Activated T-cell treated with anti-CD3 and anti-CD28 coated beads for 4 hours (primary cell): ENCODE measurements around the gene CAMK2A.
"Not testable (repeated sequence)": the region's sequence is repeated elsewhere in the genome, so short reads cannot be mapped to it uniquely, and the experiment has no call there.

Experiments
- DNase-seq: peaks from one replicate; pipeline ENCODE4 v3.0.0-alpha.2; 2020

CAMK2A gene

DNA sequence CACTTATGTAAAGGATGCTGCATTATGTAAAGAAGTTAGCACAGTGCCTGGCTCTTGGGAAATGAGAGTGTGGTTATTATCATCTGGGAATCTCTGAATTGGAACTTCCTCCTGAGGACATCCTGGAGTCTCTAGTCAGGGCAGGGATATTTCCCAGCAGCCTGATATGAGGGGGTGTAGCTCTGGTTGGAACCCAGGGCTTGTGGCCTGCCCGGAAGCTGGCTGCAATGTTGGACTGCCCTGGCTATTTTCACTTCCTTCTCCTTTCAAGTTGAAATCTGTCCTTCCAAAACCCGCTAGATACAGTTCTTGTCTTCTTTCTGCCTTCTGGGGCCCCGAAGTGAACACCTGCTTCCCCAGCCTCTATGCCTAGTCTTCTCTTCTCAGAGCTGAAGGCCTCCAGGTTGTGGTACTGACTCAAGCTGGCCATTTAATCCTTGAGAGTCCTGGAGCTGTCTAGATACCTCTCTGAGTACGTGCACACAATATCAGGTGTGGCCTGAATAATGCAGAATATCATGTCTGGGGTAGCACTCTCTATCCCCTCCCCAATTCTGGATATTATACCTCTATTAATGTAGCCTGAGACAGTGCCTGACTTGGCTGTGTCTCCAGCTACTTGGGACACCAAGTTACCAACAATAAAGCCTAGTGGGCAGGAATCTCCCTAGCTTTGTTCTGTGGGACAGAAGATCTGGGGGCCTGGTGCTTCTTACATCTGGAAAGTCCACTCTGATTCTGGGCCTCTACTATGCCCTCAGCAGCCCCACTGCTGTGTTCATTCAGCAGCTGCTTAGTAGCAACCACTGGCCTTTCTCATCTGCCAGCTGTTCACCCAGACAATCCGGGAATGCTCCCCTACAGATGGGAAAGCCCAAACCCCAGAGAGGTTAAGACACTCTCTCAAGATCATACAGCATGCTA is 54.7 kb downstream of the CAMK2A start:
- no peak for DNase-seq

DNA sequence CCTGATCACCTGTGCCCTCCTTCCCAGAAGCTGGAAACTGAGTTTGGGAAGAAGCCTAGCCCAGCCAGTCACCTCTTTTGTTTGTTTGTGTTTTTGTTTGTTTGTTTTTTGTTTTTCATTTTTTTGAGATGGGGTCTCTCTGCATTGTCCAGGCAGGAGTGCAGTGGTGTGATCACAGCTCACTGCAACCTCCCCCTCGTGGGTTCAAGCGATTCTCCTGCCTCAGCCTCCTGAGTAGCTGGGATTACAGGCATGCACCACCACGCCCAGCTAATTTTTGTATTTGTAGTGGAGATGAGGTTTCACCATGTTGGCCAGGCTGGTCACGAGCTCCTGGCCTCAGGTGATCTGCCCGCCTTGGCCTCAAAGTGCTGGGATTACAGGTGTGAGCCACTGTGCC is 55.9 kb downstream of the CAMK2A start:
- not testable (repeated sequence) for DNase-seq

DNA sequence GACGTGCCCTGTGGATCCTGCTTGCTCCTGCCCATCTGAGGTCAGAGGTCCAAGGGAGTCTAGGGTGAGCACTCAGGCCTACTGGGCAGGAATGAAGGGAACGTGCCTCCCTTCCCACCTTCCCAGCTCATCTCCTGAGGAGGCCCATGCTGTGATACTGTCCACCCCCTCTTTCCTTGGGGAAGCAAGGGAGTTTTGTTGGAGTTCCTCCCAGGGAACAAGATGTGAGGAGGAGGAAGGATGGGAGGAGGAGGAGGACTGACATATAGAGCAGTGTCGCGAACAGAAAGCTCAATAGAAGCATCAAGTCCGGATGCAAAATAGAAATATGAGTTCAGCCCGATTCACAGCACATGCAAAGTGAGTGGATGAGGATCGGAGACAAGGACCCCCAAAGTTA is 58.7 kb downstream of the CAMK2A start:
- DNase-seq = no peak

DNA sequence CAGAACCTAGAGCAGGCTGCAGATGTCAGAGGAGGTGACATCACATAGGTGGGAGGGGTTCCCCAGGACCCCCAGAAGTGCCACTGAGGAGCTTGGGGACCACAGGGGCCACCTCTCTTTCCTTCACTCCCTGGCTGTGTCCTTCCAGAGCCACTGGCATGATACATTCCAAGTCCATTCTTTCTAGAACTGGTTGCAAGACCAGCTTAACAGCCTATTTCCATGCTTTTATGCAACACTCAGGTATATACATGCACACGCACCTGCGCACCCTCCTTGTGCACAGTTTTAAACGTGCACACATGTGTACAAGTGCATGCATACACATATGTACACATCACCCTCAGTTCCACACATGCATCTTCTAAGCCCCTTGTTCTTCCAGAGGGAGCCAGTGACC is 60.0 kb downstream of the CAMK2A start:
- DNase-seq = no peak

DNA sequence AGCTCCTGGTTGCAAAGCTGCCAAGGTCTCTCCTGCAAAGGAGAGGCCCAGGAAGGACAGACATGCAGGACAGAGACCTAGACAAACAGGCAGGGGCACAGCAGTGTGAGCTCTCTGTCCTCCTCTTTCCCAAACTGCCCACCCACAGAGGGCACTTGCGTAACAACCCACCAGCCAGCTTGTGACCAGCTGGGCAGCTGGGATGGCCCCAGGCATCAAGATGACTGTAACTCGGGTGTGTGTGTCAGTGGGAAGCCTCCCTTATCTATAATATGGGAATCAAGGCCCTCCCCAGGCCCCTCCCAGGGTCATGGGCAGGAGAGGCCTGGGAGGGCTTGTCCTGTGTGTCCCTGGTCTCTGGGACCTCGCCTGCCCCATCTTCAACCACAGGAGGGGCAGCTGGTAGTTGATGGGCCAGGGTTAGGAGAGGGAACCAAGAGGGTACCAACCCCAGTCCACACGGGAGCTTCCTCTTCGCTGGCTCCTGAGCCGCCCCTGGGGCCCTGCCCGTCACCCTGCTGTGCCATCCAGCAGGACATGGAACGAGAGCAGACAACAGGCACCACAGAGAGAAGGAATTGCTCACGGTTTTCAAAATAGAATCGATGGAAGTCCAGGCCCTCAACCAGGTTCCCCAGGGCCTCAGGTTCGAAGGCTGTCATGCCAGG is 61.8 kb downstream of the CAMK2A start:
- DNase-seq = no peak

DNA sequence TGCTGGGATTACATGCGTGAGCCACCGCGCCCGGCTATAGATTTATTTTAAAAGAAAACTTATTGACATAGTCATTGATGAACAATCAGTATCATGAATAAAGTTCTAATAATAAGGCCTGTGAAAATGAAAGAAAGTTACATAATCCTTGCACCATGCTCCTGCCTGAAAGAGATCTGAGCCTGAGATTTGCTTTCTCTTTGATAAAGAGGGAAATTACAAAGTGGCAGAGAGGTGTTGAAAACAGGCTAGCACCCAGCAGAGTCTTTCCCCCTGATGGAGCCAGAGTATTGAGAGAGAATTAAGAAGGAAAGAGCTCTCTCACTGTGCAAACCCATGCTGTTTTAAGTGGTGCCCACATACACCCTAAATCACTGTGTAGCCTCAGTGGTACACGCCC is 62.5 kb downstream of the CAMK2A start:
- no peak for DNase-seq

DNA sequence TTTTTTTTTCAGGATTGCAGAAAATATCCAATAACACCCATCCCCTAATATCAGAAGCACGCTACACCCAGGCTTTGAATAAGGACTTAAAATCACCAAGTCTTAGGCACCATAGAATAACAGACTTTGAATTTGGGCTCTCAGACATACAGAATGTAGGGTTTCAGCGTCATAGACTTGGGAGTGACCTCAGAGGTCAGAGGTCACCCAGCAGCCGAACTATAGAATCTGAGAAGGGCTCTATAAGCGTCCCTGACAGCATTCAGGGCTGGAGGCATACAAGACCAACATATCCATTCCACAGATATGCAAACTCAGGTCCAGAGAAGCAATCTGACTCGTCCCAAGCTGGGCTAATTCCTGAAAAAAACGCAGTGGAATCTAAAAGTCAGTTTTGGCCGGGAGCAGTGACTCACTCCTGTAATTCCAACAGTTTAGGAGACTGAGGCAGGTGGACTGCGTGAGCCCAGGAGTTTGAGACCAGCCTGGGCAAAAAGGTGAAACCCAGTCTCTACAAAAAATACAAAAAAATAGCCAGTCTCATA is 65.0 kb downstream of the CAMK2A start:
- no peak for DNase-seq

DNA sequence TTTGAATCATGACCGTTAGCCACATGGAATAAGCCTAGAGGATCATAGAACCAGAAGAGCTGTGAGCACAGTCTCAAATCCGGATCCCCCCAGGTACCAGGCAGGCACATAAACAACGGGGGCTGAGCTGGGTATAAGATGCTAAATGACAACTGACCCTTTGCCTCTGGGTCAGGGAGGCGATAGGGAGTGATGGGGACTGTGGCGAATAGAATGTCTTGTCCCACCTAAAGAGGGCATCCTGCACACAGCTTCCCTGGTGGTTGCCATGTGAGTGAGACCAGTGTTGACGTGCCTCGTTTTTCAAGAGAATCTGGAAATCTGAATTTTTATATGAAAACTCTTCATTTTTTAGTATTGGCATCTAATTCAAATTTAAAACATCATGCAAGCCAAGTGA is 66.1 kb downstream of the CAMK2A start:
- no peak for DNase-seq

DNA sequence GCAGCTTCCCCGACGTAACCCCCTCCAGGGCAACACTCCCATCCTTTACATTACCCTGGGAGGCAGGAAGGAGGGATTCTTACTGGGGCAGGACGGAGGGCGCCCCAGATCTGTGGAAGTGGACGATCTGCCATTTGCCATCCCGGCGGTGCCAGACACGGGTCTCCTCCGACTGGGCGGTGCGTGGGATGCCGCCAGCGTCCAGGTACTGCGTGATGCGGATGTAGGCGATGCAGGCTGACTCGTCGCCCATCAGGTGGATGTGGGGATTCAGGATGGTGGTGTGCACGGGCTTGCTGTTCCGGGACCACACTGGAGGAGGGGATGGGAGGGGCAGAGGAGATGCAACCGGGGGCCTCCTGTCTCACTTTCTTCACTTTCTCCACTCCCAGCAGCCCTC is 66.7 kb downstream of the CAMK2A start:
- DNase-seq = no peak

DNA sequence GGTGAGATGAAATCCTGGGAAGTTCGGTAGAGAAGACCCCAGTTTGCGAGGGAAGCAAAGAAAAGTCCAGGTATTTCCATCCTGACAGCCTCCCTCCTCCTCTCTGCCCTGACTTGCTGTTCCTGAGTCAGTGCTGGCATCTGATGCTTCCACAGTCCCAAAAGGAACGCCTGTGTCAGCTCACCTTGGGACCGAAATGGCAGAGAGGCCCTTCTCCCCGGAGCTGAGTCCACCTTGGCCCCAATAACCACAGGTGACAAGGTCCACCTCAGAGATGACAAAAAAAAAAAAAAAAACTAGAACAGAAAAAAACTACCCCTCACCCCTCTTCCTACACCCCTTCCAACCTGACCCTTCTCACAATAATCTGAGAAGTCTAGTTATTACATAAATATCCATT is 68.1 kb downstream of the CAMK2A start:
- no peak for DNase-seq

DNA sequence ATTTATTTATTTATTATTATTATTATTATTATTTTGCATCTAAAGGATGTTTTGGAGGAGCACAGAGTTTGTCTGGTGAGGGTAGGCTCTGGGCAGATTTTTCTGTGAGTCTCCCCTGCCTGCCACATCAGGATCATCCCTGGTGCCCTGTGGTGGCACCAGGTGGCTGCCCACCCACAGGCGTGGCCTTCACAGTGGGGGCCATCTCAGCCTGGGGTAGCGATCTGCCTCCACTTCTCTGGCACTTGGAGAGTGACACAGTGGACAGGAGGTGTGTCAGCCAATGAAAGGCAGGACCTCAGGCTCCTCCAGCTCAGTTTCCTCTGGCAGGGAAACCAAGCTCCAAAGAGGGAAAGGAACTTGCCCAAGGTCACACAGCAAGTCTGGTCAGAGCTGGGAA is 69.7 kb downstream of the CAMK2A start:
- no peak for DNase-seq

DNA sequence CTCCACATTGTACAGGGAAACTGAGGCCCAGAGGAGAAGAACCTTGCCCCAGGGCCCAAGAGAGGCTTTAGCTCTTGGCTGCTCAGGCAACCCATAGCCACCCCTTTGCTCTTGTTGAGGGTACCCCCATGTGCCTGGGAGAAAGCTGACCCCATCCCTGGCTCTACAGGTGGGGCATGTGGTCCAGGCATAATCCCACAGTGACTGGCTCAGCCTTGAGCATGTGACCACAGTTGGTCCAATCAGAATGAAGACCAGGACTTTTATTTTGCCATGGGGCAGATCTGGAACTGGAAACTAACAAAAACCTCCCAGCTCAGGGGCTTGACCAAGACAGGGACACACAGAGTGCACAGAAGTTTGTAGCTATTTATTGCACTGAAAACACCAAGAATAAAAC is 70.4 kb downstream of the CAMK2A start:
- DNase-seq = no peak

DNA sequence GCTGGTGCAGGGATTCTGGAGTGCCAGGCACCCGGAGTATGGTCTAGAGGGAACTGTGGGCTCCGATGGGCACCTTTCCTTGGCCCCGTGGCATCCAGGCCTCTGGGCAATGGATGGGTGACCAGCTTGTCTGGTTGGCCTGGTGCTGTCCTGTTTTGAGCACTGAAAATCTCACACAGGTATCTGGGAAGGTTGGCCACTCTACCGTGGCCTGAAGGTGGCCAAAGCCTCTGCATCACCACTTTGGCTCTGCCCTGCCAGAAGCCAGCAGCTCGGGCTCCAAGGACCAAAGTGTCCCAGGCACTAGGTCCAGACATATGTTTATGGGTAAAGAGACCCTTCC is 70.9 kb downstream of the CAMK2A start:
- DNase-seq = no peak

DNA sequence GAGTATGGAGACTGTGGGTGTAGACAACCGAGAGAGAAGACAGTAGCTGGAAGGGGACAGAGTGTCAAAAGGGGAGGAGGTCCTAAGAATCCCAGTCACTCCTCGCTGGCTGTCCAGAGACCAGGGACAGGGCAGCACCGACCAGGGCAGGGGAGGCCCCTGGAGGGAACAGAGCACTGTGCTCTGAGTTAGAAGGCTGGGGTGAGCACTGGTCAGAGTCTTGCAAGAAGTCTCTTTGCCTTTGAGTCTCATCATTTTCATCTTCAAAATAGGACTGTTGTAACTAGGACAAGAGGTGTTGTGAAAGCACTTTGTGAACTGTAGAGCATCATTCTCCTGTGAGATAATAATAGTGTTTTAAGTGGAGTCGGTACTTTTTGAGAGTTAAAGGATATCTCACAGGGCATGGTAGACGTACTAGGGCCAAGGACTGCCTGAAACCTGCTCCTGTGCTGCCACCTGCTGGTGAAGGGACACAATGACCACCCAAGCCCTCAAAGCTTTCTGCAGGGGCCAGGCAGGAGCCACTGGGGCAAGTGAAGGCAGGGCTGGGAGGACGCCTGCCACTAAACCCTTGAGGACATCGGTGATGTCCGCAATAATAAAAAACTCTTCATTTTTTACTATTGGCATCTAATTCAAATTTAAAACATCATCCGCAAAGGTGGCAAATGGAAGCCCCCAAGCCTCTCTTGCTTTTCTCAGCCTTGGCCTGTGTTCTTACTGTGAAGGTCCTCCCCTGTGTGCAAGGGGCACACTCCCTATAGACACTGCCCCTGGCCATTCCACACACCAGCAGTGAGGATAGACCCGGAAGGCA is 71.5 kb downstream of the CAMK2A start:
- DNase-seq = peak; percentile 72

DNA sequence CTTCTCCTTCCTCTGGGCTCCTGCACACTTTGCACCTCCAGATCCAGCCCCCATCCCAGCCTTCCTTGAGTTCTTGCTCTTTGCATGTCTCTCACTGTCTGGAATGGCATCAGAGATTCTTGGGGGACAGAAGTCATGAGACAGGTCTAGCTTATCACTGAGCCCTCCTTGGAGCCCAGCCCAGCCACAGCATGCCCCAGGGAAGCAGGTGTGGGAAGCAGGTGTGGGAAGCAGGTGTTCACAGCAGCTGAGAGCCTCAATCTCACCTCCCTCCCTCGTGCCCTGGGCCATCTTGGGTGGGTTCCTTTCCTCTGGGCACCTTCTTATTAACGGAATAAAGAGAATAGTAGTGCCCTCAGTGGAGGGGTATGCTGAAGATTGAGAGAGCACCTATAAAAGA is 72.5 kb downstream of the CAMK2A start:
- DNase-seq = no peak

DNA sequence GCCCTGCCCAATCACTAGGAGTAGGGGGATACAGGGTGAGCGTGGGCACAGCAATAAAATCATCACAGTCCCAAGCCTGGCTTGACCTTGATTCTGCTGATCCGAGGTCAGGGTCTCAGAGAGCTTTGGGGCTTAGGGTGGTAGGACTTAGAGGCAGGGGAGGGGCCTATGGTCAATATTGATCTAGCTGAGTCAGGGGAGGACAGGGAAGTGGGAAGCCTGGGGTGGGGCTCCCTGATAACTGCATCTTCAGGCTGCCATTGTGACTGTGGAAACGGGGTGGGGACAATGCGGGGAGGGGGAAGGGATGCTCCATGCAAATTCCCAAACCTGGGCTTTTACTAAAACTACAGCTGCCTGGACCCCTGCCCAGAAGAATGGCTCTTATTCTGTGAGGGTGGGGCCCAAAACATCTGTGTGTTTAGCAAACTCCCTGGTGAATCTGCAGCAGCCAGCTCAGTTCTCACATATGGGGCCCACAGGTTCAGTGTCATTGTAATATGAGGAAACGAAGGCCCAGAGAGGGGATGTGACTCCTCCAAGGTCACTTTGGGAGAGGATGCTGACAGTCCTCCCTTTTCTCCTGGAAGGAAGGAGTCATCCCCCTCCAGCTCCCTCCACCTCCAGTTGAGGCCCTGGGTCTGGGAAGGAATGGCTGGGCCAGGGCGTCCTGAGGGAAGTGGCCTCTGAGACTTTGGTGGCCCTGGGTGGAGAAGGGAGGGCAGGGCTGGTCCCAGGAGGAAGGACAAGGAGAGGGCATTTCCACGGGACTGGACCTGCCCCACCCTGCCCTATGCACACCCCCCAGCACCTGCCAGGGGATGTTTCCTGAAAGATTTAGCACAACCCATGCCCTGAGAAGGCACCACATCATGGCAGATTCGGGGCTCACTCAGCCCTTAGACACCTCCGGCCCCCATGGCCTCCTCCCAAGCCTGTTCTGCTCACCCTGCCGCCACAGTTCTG is 73.3 kb downstream of the CAMK2A start:
- no peak for DNase-seq

DNA sequence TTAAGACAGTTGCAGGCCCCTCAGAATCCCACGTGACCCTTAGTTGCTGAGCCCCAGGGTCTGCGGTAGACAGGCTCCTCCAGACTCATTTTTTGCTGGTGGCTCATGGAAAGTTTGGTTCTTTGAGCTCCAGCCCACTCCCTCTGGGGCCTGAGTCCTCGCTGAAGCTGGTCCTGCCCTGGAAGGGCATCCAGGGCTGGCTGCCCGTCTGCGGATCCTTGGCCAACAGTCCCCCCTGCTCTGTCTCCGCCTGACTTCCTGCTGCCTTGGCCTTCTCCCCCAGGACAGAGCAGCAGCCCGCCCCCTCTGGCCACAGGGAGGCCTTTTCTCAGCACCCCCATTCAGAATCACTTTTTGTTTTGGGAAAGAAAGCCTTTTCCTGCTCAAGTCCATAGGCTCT is 75.3 kb downstream of the CAMK2A start:
- no peak for DNase-seq

DNA sequence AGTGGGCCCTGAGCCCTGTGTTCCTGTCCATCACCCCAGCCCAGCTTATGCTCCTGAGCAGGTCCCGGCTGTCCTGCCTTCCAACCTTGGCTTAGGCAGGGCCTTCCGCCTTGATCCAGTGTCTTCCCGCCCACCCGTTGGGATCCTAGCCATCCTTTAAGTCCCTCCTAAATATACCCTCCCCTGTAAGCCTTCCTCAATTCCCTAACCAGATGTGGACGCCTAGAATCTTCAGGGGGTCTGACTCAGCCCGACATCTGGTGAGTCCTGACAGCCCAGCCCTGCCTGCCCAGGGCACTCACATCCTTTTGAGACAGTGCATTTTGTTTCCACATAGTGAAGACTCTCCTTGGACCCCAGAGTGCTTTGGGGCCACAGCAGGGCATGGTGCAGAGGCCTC is 76.0 kb downstream of the CAMK2A start:
- DNase-seq = no peak

DNA sequence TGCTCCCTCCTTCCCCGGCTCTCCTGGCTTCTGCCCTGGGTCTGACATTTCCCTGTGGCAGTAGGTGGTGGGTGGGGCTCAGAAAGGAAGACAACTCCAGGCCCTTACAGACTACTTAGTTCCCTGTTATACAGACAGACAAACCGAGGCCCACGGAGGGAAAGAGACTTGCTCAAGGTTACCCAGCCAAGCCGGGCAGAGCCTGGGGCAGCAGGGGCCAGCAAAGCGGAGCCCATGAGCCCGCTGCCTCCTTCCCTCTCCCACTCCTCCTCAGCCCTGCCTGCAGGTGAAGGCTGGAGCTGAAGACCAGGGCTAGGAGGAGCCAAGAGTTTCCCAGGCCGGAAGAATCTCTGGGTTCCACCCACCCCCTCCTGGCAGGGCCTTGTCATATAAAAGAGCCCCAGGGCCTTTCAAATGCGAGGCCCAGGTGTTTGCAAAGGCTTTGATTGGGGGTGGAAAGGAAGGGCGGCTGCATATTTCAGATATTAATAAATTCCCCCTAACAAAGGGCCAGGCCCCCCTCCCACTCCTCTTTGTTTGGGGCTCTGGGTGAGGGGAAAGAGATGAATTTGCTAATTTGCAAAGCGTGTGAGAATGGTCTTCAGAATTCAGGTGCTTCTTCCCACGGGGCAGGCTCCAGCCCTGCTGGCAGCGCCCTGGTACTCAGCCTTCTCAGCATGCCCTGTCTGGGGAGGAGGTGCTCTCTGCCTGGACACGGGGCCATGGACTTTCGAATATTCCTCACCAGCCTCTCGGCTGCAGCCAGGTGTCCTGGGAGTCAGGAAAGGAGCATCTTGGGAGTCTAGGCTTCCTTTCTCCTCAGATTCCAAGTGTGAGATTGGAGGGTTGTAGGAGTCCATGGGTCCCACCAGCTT is 78.2 kb downstream of the CAMK2A start:
- DNase-seq = no peak

DNA sequence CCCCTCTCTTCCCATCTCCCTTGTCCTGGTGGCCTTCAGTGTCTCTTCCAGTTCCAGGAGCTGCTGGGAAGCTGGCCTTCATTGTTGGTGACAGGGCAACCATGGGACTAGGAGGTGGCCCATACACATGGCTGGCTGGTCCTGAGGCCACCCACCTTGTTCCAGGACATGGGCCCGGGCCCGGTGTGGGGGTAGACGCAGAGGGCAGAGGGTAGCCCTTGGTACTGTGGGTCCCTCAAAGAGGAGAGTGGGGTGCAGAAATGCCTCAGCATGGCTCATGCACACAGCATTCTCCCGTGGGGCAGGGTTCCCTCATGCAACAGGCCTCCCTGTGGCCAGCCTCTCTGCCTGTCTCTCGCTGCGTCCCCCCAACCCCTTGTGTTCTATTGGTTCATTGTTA is 78.9 kb downstream of the CAMK2A start:
- DNase-seq = no peak

DNA sequence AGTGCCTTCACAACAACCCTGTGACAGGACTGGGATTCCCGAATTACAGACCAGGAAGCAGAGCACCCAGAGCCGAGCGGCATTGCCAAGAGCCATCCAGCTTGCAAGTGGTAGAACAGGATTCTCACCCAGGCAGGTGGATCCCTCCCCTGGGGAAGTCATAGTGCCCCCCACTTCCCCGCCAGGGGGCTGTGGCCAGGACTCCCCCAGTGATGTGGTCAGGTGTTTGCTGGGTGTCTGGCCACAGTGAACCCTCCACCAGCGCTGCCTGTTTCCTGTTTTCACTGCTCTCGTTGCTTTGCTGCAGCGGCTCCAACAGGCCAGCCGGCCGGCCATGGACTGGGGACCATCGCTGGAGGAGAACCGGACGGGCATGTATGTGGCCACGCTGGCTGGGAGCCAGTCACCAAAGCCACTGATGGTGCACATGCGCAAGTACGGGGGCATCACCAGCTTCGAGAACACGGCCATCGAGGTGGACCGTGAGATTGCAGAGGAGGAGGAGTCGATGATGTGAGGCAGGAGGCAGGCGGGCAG is 80.4 kb downstream of the CAMK2A start:
- no peak for DNase-seq
